K562 (cell line): ENCODE data around the gene ZBTB49. TPM values are rescaled to one million over a fixed set of nuclear protein-coding genes. Genes with fewer than 3 reads are reported as not detected.

Experiments
- BRD4 ChIP-seq: fragments of 200-600 bp; sonication (generic); IDR thresholded peaks from 2 replicates; pipeline ENCODE4 v1.6.1; 2017; ENCODE audit warnings: inconsistent platforms
- CREBBP ChIP-seq: IDR thresholded peaks from one replicate; pipeline ENCODE4 v1.6.1; 2012; ENCODE audit warnings: low read depth, mild to moderate bottlenecking, control low read depth, inconsistent platforms, low read length
- ELF2 ChIP-seq: fragments of 250-450 bp; sonication (Bioruptor Pico); IDR thresholded peaks from 2 replicates; pipeline ENCODE4 v1.5.0; 2021; ENCODE audit warnings: mild to moderate bottlenecking
- ETS2 ChIP-seq: IDR thresholded peaks from 2 replicates; pipeline ENCODE4 v1.6.1; 2016; ENCODE audit warnings: borderline replicate concordance, missing genetic modification characterization, mild to moderate bottlenecking, moderate library complexity, missing compliant biosample characterization; ENCODE audit not compliant: poor library complexity, severe bottlenecking
- EZH2 ChIP-seq: IDR thresholded peaks from 2 replicates; pipeline ENCODE4 v1.6.1; 2012; ENCODE audit warnings: low read depth, mild to moderate bottlenecking, inconsistent platforms, low read length, borderline replicate concordance
- KDM4B ChIP-seq, 2 experiments: fragments of 450-650 bp in 1 of 2; sonication (generic) in 1 of 2; IDR thresholded peaks; 2 replicates each; pipeline ENCODE4 v1.6.1; 2016 to 2017; ENCODE audit warnings: borderline replicate concordance in 2 of 2, antibody characterized with exemption in 1 of 2, low read depth in 1 of 2, mild to moderate bottlenecking in 1 of 2
- NFIC ChIP-seq: fragments of 450-650 bp; IDR thresholded peaks from 2 replicates; pipeline ENCODE4 v1.6.1; 2017; ENCODE audit warnings: mild to moderate bottlenecking, inconsistent platforms
- PHF8 ChIP-seq: fragments of 200-600 bp; sonication (generic); IDR thresholded peaks from 2 replicates; pipeline ENCODE4 v1.6.1; 2012; ENCODE audit warnings: mixed run types, mild to moderate bottlenecking, inconsistent platforms, low read length, moderate library complexity, borderline replicate concordance
- RBM14 ChIP-seq: fragments of 200-400 bp; formaldehyde crosslinking; IDR thresholded peaks from 2 replicates; pipeline ENCODE4 v1.6.1; 2018; ENCODE audit warnings: low read depth, mild to moderate bottlenecking, low read length, moderate library complexity, borderline replicate concordance; ENCODE audit not compliant: insufficient read depth
- RBM17 ChIP-seq: fragments of 200-400 bp; formaldehyde crosslinking; IDR thresholded peaks from 2 replicates; pipeline ENCODE4 v1.6.1; 2017; ENCODE audit warnings: low read depth, mild to moderate bottlenecking, low read length, borderline replicate concordance
- SAP30 ChIP-seq: fragments of 200-600 bp; sonication (generic); IDR thresholded peaks from 2 replicates; pipeline ENCODE4 v1.6.1; 2012; ENCODE audit warnings: borderline replicate concordance, low read depth, mild to moderate bottlenecking, moderate library complexity, low read length, control low read depth, inconsistent platforms; ENCODE audit not compliant: insufficient read depth, poor library complexity, severe bottlenecking
- SMARCA4 ChIP-seq: fragments of 450-650 bp; IDR thresholded peaks from 2 replicates; pipeline ENCODE4 v1.6.1; 2016
- TCF7L2 ChIP-seq: fragments of 150-350 bp; IDR thresholded peaks from 2 replicates; pipeline ENCODE4 v1.6.1; 2016; ENCODE audit warnings: low read depth, mild to moderate bottlenecking, low read length, moderate library complexity
- ZNF24 ChIP-seq: fragments of 450-650 bp; IDR thresholded peaks from 2 replicates; pipeline ENCODE4 v1.6.1; 2016
- polyA plus RNA-seq, 8 experiments: library from polyadenylated mRNA; depleted of rRNA in 4 of 8; stranded (reverse) in 5 of 8; unstranded in 3 of 8; fragments of >200 nt; fragmentation: Nextera tagmentation in 2 of 8; fragmentation: Illumina TruSeq in 1 of 8; extraction: Ambion mirVana in 2 of 8; extraction: Trizol in 1 of 8; gene quantifications; 2 replicates each; pipeline versions ENCODE4 v1.2.1 to v1.2.3, GENCODE V29; 2011 to 2014; ENCODE audit warnings: inconsistent platforms in 1 of 8, missing spikeins in 1 of 8
- total RNA-seq, 7 experiments: library from RNA; depleted of rRNA in 6 of 7; stranded (reverse); fragments of >200 nt in 6 of 7; fragmentation: Illumina TruSeq in 2 of 7; extraction: Trizol in 2 of 7; gene quantifications; 2 replicates each; pipeline versions ENCODE4 v1.2.1 to v1.2.3, GENCODE V29; 2011 to 2021; ENCODE audit warnings: low replicate concordance in 1 of 7
- TF ChIP-seq, protein P1 (sequence below): sonication (generic); formaldehyde crosslinking; IDR thresholded peaks from 2 replicates; pipeline ENCODE4 v1.8.0; 2023; ENCODE audit warnings: mild to moderate bottlenecking, missing genetic modification reagents
- TF ChIP-seq, protein P2 (sequence below), 2 experiments: IDR thresholded peaks; 2 replicates each; pipeline ENCODE4 v1.6.1; 2011; ENCODE audit warnings: borderline replicate concordance in 1 of 2, control low read depth in 1 of 2, low read depth in 1 of 2, low read length in 1 of 2, mild to moderate bottlenecking in 1 of 2, mixed read lengths in 1 of 2, moderate library complexity in 1 of 2; ENCODE audit not compliant: insufficient read depth in 1 of 2, insufficient read length in 1 of 2, poor library complexity in 1 of 2, severe bottlenecking in 1 of 2; ENCODE audit errors: extremely low read depth in 1 of 2
- TF ChIP-seq, protein P3 (sequence below): fragments of 150-350 bp; IDR thresholded peaks from 2 replicates; pipeline ENCODE4 v1.6.1; 2014; ENCODE audit warnings: low read depth, mild to moderate bottlenecking, low read length, borderline replicate concordance

Gene ZBTB49
- total and polyA plus RNA-seq, 9 of the 15 experiments (the other 6 are each of a cell fraction or from before 2014, with no cell fraction given) = 0.49 to 8.0 (median 4.2) TPM

DNA sequence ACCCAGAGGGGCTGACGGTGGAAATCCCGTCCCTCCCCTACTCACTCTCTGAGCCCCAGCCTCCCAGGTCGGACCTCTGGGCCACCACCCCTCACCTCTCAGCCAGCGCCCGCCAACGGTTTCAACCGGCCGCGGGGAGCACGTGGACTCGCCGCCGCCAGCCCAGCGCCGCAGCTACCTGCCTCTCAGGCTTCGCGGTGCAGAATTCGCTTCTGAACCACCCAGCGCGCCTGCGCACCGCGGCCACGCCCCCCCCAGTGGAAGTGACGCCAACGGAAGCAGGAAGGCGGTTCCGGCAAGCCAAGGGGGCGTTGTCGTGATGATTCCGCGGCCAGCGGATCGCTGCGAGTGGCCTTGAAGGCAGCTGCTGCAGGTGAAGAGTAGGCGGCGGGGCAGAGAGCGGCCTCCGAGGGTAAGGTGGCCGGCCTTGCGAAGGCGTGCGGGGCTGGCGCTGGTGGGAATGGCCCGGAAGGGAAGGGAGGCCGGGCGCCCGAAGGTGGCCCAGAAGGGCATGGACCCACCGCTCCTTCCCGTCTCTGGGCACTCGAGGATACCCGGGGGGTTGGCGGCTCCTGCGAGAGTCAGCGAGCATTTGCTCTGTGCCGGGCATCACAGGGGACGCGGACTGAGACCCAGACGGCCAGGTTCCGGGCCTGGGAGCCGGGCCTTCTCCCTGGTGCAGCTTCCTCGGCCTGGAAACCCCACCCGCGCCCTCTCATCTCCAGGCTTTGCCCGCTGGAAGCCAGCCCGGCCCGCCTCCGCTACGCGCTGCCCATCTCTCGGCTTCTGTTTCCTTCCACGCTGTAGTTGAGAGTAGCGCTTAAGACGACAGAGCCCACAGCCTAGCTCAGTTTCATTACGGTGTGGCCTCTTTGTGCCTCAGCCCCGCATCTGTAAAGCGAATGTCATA is at the start of gene ZBTB49, which contains the start of gene LYAR (continued):
- TF ChIP-seq EZH2 (no peak), BRD4 (no peak), PHF8 (peak; percentile 84; the same call in 1 of the 2 replicates), RBM17 (no peak), SAP30 (peak; percentile 82), TCF7L2 (no peak), ETS2 (tag) (no peak), RBM14 (no peak), ZNF24 (no peak), ELF2 (CRISPR knock-in tag) (no peak; the same call in none of the 2 replicates), KDM4B (IDR thresholded peaks at IDR 0.05; ENCODE audit: borderline replicate concordance in 2 of 2, low read depth in 1 of 2) (no peak), NFIC (peak; percentile 34; the same call in 1 of the 2 replicates), SMARCA4 (no peak), CREBBP (no peak)
- TF ChIP-seq, protein P1, sequence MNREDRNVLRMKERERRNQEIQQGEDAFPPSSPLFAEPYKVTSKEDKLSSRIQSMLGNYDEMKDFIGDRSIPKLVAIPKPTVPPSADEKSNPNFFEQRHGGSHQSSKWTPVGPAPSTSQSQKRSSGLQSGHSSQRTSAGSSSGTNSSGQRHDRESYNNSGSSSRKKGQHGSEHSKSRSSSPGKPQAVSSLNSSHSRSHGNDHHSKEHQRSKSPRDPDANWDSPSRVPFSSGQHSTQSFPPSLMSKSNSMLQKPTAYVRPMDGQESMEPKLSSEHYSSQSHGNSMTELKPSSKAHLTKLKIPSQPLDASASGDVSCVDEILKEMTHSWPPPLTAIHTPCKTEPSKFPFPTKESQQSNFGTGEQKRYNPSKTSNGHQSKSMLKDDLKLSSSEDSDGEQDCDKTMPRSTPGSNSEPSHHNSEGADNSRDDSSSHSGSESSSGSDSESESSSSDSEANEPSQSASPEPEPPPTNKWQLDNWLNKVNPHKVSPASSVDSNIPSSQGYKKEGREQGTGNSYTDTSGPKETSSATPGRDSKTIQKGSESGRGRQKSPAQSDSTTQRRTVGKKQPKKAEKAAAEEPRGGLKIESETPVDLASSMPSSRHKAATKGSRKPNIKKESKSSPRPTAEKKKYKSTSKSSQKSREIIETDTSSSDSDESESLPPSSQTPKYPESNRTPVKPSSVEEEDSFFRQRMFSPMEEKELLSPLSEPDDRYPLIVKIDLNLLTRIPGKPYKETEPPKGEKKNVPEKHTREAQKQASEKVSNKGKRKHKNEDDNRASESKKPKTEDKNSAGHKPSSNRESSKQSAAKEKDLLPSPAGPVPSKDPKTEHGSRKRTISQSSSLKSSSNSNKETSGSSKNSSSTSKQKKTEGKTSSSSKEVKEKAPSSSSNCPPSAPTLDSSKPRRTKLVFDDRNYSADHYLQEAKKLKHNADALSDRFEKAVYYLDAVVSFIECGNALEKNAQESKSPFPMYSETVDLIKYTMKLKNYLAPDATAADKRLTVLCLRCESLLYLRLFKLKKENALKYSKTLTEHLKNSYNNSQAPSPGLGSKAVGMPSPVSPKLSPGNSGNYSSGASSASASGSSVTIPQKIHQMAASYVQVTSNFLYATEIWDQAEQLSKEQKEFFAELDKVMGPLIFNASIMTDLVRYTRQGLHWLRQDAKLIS (CRISPR knock-in tag) = no peak
- TF ChIP-seq, protein P2, sequence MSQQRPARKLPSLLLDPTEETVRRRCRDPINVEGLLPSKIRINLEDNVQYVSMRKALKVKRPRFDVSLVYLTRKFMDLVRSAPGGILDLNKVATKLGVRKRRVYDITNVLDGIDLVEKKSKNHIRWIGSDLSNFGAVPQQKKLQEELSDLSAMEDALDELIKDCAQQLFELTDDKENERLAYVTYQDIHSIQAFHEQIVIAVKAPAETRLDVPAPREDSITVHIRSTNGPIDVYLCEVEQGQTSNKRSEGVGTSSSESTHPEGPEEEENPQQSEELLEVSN (IDR thresholded peaks at IDR 0.05; ENCODE audit: borderline replicate concordance in 1 of 2, extremely low read depth in 1 of 2, insufficient read depth in 1 of 2, insufficient read length in 1 of 2, low read depth in 1 of 2, low read length in 1 of 2, poor library complexity in 1 of 2, severe bottlenecking in 1 of 2) = peak; percentile 74 to 80
- TF ChIP-seq, protein P3, sequence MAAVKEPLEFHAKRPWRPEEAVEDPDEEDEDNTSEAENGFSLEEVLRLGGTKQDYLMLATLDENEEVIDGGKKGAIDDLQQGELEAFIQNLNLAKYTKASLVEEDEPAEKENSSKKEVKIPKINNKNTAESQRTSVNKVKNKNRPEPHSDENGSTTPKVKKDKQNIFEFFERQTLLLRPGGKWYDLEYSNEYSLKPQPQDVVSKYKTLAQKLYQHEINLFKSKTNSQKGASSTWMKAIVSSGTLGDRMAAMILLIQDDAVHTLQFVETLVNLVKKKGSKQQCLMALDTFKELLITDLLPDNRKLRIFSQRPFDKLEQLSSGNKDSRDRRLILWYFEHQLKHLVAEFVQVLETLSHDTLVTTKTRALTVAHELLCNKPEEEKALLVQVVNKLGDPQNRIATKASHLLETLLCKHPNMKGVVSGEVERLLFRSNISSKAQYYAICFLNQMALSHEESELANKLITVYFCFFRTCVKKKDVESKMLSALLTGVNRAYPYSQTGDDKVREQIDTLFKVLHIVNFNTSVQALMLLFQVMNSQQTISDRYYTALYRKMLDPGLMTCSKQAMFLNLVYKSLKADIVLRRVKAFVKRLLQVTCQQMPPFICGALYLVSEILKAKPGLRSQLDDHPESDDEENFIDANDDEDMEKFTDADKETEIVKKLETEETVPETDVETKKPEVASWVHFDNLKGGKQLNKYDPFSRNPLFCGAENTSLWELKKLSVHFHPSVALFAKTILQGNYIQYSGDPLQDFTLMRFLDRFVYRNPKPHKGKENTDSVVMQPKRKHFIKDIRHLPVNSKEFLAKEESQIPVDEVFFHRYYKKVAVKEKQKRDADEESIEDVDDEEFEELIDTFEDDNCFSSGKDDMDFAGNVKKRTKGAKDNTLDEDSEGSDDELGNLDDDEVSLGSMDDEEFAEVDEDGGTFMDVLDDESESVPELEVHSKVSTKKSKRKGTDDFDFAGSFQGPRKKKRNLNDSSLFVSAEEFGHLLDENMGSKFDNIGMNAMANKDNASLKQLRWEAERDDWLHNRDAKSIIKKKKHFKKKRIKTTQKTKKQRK = no peak
